B cell (primary cell): ENCODE data around the gene MMP15. TPM values are rescaled to one million over a fixed set of nuclear protein-coding genes. Genes with fewer than 3 reads are reported as not detected.

ENCODE experiments used
- ATAC-seq: fragments of 200-7000 bp; cut with Tn5 transposase; one replicate; pipeline ENCODE4 v1.10.0; 2021; ENCODE audit warnings: low read depth, mild to moderate bottlenecking, moderate number of reproducible peaks, moderate library complexity
- CTCF ChIA-PET: fragments of 350-600 bp; sonication (Branson Sonifier 250); formaldehyde crosslinking; loops from one replicate; lab custom pipeline; 2021; ENCODE audit warnings: antibody characterized with exemption, inconsistent platforms; lab: Charles Lee
- POLR2A ChIA-PET: fragments of 350-600 bp; sonication (Branson Sonifier 250); formaldehyde crosslinking; loops from one replicate; lab custom pipeline; 2021; ENCODE audit warnings: antibody characterized with exemption; lab: Charles Lee
- DNase-seq: peaks from one replicate; pipeline ENCODE4 v3.0.0; 2013
- H2AFZ ChIP-seq: 2 replicates; pipeline ENCODE4 v1.6.1; 2012; ENCODE audit warnings: mild to moderate bottlenecking, low read depth, low read length; ENCODE audit not compliant: insufficient read depth, poor library complexity, severe bottlenecking
- H3K27ac ChIP-seq, 2 donors: 1 replicate in 1 of 2; 2 replicates in 1 of 2; pipeline ENCODE4 v1.5.1; 2012 to 2013; ENCODE audit warnings: low read length in 2 of 2, mild to moderate bottlenecking in 2 of 2, moderate library complexity in 1 of 2
- H3K27me3 ChIP-seq, 4 experiments: fragments of 200-600 bp in 1 of 4; sonication (generic) in 1 of 4; replicated peaks in 1 of 4; 1 replicate in 2 of 4; 2 replicates in 2 of 4; pipeline versions ENCODE4 v1.6.1 to v1.7.0; 2013 to 2016; ENCODE audit warnings: low read length in 3 of 4, mild to moderate bottlenecking in 2 of 4, mixed read lengths in 1 of 4, moderate library complexity in 1 of 4; ENCODE audit not compliant: insufficient read depth in 4 of 4, control insufficient read depth in 3 of 4; ENCODE audit errors: control extremely low read depth in 1 of 4
- H3K36me3 ChIP-seq, 2 experiments: replicated peaks in 1 of 2; 1 replicate in 1 of 2; 2 replicates in 1 of 2; pipeline versions ENCODE4 v1.6.1 to v1.7.1; 2013; ENCODE audit warnings: low read length in 1 of 2; ENCODE audit not compliant: insufficient read depth in 2 of 2, control insufficient read depth in 1 of 2; ENCODE audit errors: control extremely low read depth in 1 of 2, extremely low read depth in 1 of 2
- H3K4me1 ChIP-seq, 2 donors: fragments of 200-600 bp in 1 of 2; sonication (generic) in 1 of 2; 1 replicate in 1 of 2; 2 replicates in 1 of 2; pipeline versions ENCODE4 v1.5.1 to v1.6.1; 2013 to 2017; ENCODE audit warnings: low read length in 2 of 2; ENCODE audit not compliant: control insufficient read depth in 2 of 2, insufficient read depth in 2 of 2
- H3K4me2 ChIP-seq: replicated peaks from 2 replicates; pipeline ENCODE3; 2012; ENCODE audit warnings: mild to moderate bottlenecking, low read depth, low read length; ENCODE audit not compliant: poor library complexity, severe bottlenecking
- H3K4me3 ChIP-seq, 5 experiments: fragments of 200-600 bp in 1 of 5; sonication (generic) in 1 of 5; 1 replicate in 3 of 5; 2 replicates in 2 of 5; pipeline versions ENCODE4 v1.5.1 to v1.7.0; 2011 to 2016; ENCODE audit warnings: low read length in 4 of 5, mild to moderate bottlenecking in 4 of 5, low read depth in 2 of 5, control low read depth in 1 of 5, moderate library complexity in 1 of 5; ENCODE audit not compliant: insufficient read depth in 1 of 5; ENCODE audit errors: control extremely low read depth in 1 of 5, extremely low read depth in 1 of 5
- H3K79me2 ChIP-seq: fragments of 200-600 bp; sonication (generic); one replicate; pipeline ENCODE4 v1.6.0; 2016; ENCODE audit warnings: low read length; ENCODE audit not compliant: control insufficient read depth, insufficient read depth
- H3K9ac ChIP-seq: fragments of 200-600 bp; sonication (generic); 2 replicates; pipeline ENCODE4 v1.6.1; 2017; ENCODE audit warnings: mild to moderate bottlenecking, low read length, moderate library complexity
- H3K9me3 ChIP-seq, 3 donors: one replicate each; pipeline versions ENCODE4 v1.6.1 to v1.7.1; 2013; ENCODE audit warnings: low read length in 2 of 3; ENCODE audit not compliant: control insufficient read depth in 2 of 3, insufficient read depth in 1 of 3; ENCODE audit errors: control extremely low read depth in 1 of 3
- H4K20me1 ChIP-seq: 2 replicates; pipeline ENCODE4 v1.6.0; 2012; ENCODE audit warnings: mild to moderate bottlenecking, low read length; ENCODE audit not compliant: insufficient read depth, control insufficient read depth, poor library complexity, severe bottlenecking
- H3K27ac Mint-ChIP-seq: one replicate; pipeline ENCODE4 v1.8.0; 2021; ENCODE audit warnings: mixed read lengths
- H3K27me3 Mint-ChIP-seq: one replicate; pipeline ENCODE4 v1.8.0; 2021; ENCODE audit warnings: mixed read lengths
- H3K4me1 Mint-ChIP-seq: one replicate; pipeline ENCODE4 v1.8.0; 2021; ENCODE audit warnings: mixed read lengths
- H3K4me3 Mint-ChIP-seq: one replicate; pipeline ENCODE4 v1.8.0; 2021; ENCODE audit warnings: mixed read lengths
- H3K9me3 Mint-ChIP-seq: one replicate; pipeline ENCODE4 v1.8.0; 2022; ENCODE audit warnings: mixed read lengths; ENCODE audit not compliant: insufficient read depth
- EZH2 ChIP-seq: IDR thresholded peaks from 2 replicates; pipeline ENCODE4 v1.6.1; 2012; ENCODE audit warnings: borderline replicate concordance, low read depth, mild to moderate bottlenecking, moderate library complexity, low read length; ENCODE audit not compliant: insufficient read depth, poor library complexity, severe bottlenecking
- WGBS: methylation state at CpG from one replicate; pipeline ENCODE4 v1.1.5; 2013; ENCODE audit warnings: missing lambda C conversion rate; ENCODE audit not compliant: insufficient coverage; 5-methylcytosine and 5-hydroxymethylcytosine counted together
- intact Hi-C: fragments of 100-400 bp; cut with micrococcal nuclease; formaldehyde crosslinking; loops from one replicate; pipeline ENCODE4 v1.10.0; 2022
- polyA plus RNA-seq: library from polyadenylated mRNA; depleted of rRNA; stranded (reverse); fragments of >200 nt; gene quantifications from 2 replicates; pipeline ENCODE4 v1.2.3, GENCODE V29; 2012
- total RNA-seq, 2 donors: library from RNA; stranded (reverse); fragments of 120-200 nt in 1 of 2; gene quantifications; 1 replicate in 1 of 2; 2 replicates in 1 of 2; pipeline versions ENCODE4 v1.2.3 to v1.2.4, GENCODE V29; 2013 to 2022
- TF ChIP-seq, protein P1 (sequence below): fragments of 200-600 bp; IDR thresholded peaks from one replicate; pipeline ENCODE4 v1.8.0; 2022; ENCODE audit warnings: antibody characterized with exemption, mild to moderate bottlenecking

MMP15 gene
- total and polyA plus RNA-seq, 2 donors (not counting 1 experiment from before 2014, with no cell fraction given), result not detected

DNA sequence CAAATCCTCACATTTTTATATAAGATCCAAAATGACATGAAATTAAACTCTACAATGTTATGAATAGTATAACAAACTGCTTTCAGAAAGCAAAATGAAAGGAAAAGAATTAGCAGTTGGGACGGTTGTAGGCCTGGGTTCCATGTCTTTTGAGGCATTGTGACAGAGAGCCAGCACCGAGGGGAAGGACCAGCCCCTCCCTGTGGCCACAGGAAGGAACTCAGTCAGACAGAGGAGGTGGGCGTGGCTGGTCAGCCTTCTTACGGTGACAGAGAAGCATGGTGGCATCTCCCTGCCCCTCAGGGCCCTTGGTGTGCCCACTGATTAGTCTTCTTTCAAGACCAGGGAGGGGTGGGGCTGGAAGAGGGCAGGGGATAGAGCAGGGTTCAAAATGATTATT, 30.8 kb upstream of the MMP15 start:
- H2AFZ ChIP-seq, result no peak overlapping the region
- Mint-ChIP-seq H3K27me3 (no peaks in the 10 kb centered on the region), H3K4me1 (peaks cover 21% of the 10 kb centered on the region), H3K9me3 (no peaks in the 10 kb centered on the region), H3K4me3 (no peak overlapping the region), H3K27ac (no peak overlapping the region)
- H3K27me3 ChIP-seq, result no peaks in the 10 kb centered on the region
- H3K4me2 ChIP-seq, result no peak overlapping the region
- WGBS, result 27% methylated on average over 4 of the region's 4 CpGs
- TF ChIP-seq, protein P1, sequence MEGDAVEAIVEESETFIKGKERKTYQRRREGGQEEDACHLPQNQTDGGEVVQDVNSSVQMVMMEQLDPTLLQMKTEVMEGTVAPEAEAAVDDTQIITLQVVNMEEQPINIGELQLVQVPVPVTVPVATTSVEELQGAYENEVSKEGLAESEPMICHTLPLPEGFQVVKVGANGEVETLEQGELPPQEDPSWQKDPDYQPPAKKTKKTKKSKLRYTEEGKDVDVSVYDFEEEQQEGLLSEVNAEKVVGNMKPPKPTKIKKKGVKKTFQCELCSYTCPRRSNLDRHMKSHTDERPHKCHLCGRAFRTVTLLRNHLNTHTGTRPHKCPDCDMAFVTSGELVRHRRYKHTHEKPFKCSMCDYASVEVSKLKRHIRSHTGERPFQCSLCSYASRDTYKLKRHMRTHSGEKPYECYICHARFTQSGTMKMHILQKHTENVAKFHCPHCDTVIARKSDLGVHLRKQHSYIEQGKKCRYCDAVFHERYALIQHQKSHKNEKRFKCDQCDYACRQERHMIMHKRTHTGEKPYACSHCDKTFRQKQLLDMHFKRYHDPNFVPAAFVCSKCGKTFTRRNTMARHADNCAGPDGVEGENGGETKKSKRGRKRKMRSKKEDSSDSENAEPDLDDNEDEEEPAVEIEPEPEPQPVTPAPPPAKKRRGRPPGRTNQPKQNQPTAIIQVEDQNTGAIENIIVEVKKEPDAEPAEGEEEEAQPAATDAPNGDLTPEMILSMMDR, result peak; percentile 20
- TF ChIP-seq EZH2, result no peak
- peaks cover 0 to 23% of the 10 kb centered on the region in 2 experiments for H3K36me3 ChIP-seq
- ChIA-PET CTCF (no interaction called here), POLR2A (no interaction called here)
- H3K27ac ChIP-seq, result no peak overlapping the region
- no peak overlapping the region for H3K9ac ChIP-seq
- peak; percentile 42 for DNase-seq
- peaks cover 41% of the 10 kb centered on the region for H4K20me1 ChIP-seq
- intact Hi-C loops, result no loop called here
- peak; percentile 66 for ATAC-seq
- H3K4me3 ChIP-seq, result no peak overlapping the region
- peaks cover 21% of the 10 kb centered on the region for H3K79me2 ChIP-seq
- H3K9me3 ChIP-seq, result no peaks in the 10 kb centered on the region
- peaks cover 16 to 23% of the 10 kb centered on the region in 2 donors for H3K4me1 ChIP-seq

DNA sequence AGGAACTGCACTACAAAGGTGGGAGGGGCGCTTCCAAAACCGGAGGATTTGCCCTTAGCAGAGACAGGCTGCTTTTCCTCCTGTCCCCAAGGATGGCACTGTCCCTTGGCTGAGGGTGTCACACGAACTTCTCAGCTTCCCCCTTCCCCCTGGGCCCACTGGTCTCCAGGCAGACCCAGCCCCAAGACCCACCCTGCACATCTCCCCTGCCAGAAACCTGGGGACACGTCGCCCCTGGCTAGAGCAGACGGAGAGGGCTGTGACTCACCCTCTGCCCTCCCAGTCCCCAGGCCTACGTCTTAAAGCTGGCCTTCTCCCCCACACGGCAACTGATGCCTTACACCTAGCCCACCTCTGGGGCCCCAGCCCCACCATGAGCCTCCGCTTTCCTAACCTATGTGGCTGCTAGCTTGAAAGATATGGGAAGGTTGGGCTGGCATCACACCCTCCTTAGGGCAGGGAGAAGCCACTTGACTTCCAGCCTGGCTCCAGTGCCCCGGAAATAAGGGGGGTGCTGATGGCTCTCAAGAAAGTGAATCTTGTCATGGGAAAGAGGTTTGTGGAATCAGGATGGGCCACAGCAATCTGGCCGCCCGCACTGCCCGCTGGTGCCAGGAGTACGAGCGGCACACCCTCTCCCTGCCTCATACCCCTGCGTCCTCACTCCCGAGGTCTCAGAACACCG, 29.7 kb upstream of the MMP15 start:
- no peak for ATAC-seq
- Histone ChIP-seq H3K36me3 (peaks cover 0 to 23% of the 10 kb centered on the region in 2 experiments), H3K27me3 (no peaks in the 10 kb centered on the region), H3K4me2 (no peak overlapping the region), H3K4me3 (no peak overlapping the region), H3K79me2 (peaks cover 21% of the 10 kb centered on the region), H3K9ac (no peak overlapping the region), H3K27ac (no peak overlapping the region), H2AFZ (no peak overlapping the region), H3K4me1 (peaks cover 18 to 26% of the 10 kb centered on the region in 2 donors), H4K20me1 (peaks cover 41% of the 10 kb centered on the region), H3K9me3 (no peaks in the 10 kb centered on the region)
- TF ChIP-seq EZH2, result no peak
- TF ChIP-seq, protein P1, result no peak
- Mint-ChIP-seq H3K27me3 (no peaks in the 10 kb centered on the region), H3K4me3 (no peak overlapping the region), H3K27ac (no peak overlapping the region), H3K9me3 (no peaks in the 10 kb centered on the region), H3K4me1 (peaks cover 21% of the 10 kb centered on the region)
- 95% methylated on average over 17 of the region's 18 CpGs for WGBS
- DNase-seq, result no peak
- ChIA-PET CTCF (no interaction called here), POLR2A (no interaction called here)
- intact Hi-C loops, result no loop called here
